Measurements from ENCODE around the gene TNIP1.

- TF ChIP-seq TAF1 (IDR thresholded peaks at IDR 0.05; ENCODE audit: borderline replicate concordance, low read depth, low read length) (no peak), SIN3A (IDR thresholded peaks at IDR 0.05; ENCODE audit: borderline replicate concordance, low read depth, low read length) (no peak), MAX (IDR thresholded peaks at IDR 0.05; ENCODE audit: low read depth) (no peak)
- TF ChIP-seq, protein P1, sequence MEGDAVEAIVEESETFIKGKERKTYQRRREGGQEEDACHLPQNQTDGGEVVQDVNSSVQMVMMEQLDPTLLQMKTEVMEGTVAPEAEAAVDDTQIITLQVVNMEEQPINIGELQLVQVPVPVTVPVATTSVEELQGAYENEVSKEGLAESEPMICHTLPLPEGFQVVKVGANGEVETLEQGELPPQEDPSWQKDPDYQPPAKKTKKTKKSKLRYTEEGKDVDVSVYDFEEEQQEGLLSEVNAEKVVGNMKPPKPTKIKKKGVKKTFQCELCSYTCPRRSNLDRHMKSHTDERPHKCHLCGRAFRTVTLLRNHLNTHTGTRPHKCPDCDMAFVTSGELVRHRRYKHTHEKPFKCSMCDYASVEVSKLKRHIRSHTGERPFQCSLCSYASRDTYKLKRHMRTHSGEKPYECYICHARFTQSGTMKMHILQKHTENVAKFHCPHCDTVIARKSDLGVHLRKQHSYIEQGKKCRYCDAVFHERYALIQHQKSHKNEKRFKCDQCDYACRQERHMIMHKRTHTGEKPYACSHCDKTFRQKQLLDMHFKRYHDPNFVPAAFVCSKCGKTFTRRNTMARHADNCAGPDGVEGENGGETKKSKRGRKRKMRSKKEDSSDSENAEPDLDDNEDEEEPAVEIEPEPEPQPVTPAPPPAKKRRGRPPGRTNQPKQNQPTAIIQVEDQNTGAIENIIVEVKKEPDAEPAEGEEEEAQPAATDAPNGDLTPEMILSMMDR (IDR thresholded peaks at IDR 0.05), result no peak
- TF ChIP-seq, protein P2, sequence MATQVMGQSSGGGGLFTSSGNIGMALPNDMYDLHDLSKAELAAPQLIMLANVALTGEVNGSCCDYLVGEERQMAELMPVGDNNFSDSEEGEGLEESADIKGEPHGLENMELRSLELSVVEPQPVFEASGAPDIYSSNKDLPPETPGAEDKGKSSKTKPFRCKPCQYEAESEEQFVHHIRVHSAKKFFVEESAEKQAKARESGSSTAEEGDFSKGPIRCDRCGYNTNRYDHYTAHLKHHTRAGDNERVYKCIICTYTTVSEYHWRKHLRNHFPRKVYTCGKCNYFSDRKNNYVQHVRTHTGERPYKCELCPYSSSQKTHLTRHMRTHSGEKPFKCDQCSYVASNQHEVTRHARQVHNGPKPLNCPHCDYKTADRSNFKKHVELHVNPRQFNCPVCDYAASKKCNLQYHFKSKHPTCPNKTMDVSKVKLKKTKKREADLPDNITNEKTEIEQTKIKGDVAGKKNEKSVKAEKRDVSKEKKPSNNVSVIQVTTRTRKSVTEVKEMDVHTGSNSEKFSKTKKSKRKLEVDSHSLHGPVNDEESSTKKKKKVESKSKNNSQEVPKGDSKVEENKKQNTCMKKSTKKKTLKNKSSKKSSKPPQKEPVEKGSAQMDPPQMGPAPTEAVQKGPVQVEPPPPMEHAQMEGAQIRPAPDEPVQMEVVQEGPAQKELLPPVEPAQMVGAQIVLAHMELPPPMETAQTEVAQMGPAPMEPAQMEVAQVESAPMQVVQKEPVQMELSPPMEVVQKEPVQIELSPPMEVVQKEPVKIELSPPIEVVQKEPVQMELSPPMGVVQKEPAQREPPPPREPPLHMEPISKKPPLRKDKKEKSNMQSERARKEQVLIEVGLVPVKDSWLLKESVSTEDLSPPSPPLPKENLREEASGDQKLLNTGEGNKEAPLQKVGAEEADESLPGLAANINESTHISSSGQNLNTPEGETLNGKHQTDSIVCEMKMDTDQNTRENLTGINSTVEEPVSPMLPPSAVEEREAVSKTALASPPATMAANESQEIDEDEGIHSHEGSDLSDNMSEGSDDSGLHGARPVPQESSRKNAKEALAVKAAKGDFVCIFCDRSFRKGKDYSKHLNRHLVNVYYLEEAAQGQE (IDR thresholded peaks at IDR 0.05; ENCODE audit: low read depth, low read length), result no peak
Observed at GRCh38 chr5:151072630-151073025, 8.2 kb downstream of the TNIP1 start.

Measured in SK-N-SH (cell line).